Vagina (tissue), 2 donors: Measurements from ENCODE around the gene KEL. TPM values are rescaled to one million over a fixed set of nuclear protein-coding genes. Genes with fewer than 3 reads are reported as not detected.

Experiments
- DNase-seq, 2 donors: peaks; one replicate each; pipeline ENCODE4 v3.0.0-alpha.2; 2017; ENCODE audit errors: extremely low spot score in 2 of 2
- H3K27ac ChIP-seq: fragments of 200-600 bp; sonication (generic); one replicate; pipeline ENCODE4 v1.5.1; 2019
- H3K27me3 ChIP-seq: fragments of 200-600 bp; sonication (generic); one replicate; pipeline ENCODE4 v1.5.1; 2019
- H3K36me3 ChIP-seq, 2 donors: fragments of 200-600 bp; sonication (generic); one replicate each; pipeline ENCODE4 v1.5.1; 2017 to 2019
- H3K4me1 ChIP-seq: fragments of 200-600 bp; sonication (generic); one replicate; pipeline ENCODE4 v1.5.1; 2019
- H3K4me3 ChIP-seq, 2 donors: fragments of 200-600 bp; sonication (generic); 1 replicate in 1 of 2; 2 replicates in 1 of 2; pipeline ENCODE4 v1.5.1; 2016 to 2019
- H3K9me3 ChIP-seq: fragments of 200-600 bp; sonication (generic); one replicate; pipeline ENCODE4 v1.5.1; 2019
- POLR2A ChIP-seq, 2 donors: fragments of 450-650 bp; IDR thresholded peaks; one replicate each; pipeline ENCODE4 v1.6.1; 2017; ENCODE audit warnings: antibody characterized with exemption in 2 of 2, mild to moderate bottlenecking in 2 of 2, moderate library complexity in 2 of 2
- POLR2AphosphoS5 ChIP-seq, 2 donors: sonication (generic); formaldehyde crosslinking; IDR thresholded peaks; one replicate each; pipeline ENCODE4 v1.9.0; 2017; ENCODE audit warnings: antibody characterized with exemption in 2 of 2, mild to moderate bottlenecking in 2 of 2, low read depth in 1 of 2; ENCODE audit not compliant: insufficient read depth in 1 of 2
- intact Hi-C: fragments of 100-400 bp; cut with DNase I; formaldehyde crosslinking; loops from one replicate; pipeline ENCODE4 v1.15.1; 2023
- total RNA-seq: library from RNA; depleted of rRNA; stranded (reverse); fragments of >200 nt; gene quantifications from one replicate; pipeline ENCODE4 v1.2.3, GENCODE V29; 2016
- TF ChIP-seq, protein P1 (sequence below), 3 experiments: fragments of 450-650 bp in 2 of 3; fragments of 200-600 bp in 1 of 3; sonication (generic) in 1 of 3; IDR thresholded peaks; one replicate each; pipeline ENCODE4 v1.5.1; 2017 to 2019; ENCODE audit warnings: antibody characterized with exemption in 3 of 3, mild to moderate bottlenecking in 2 of 3, moderate library complexity in 2 of 3

The KEL gene
- total RNA-seq, 1 donor from 2014 or later = 2.2 TPM

DNA sequence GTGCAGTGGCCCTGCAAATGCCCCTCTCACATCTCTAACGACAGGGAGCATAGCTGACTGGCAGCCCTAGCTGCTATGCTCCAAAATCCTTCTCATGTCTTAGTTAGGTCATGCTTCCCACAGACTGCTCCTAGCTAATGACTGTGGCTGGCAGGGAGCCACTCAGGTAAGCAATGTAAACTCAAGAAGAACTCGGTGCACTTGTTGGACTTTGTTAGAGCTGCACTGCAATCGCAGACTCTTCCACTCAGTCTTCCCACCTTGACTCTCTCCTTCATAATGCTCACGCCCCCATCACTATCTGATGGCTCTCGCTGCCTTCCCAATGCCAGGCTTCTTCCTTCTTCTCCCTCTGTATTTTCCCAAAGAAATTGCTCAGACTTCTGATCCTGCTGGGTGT is 40.7 kb upstream of the KEL start:
- DNase-seq = no peak
- Histone ChIP-seq H3K9me3 (no peaks in the 10 kb centered on the region), H3K27ac (no peak overlapping the region), H3K27me3 (no peaks in the 10 kb centered on the region), H3K4me3 (peak overlapping the region in 1 of 2 donors; percentile 25), H3K4me1 (peaks cover 10% of the 10 kb centered on the region), H3K36me3 (no peaks in the 10 kb centered on the region)
- TF ChIP-seq POLR2AphosphoS5 (IDR thresholded peaks at IDR 0.05; ENCODE audit: insufficient read depth in 1 of 2, low read depth in 1 of 2) (no peak), POLR2A (IDR thresholded peaks at IDR 0.05) (no peak)
- TF ChIP-seq, protein P1, sequence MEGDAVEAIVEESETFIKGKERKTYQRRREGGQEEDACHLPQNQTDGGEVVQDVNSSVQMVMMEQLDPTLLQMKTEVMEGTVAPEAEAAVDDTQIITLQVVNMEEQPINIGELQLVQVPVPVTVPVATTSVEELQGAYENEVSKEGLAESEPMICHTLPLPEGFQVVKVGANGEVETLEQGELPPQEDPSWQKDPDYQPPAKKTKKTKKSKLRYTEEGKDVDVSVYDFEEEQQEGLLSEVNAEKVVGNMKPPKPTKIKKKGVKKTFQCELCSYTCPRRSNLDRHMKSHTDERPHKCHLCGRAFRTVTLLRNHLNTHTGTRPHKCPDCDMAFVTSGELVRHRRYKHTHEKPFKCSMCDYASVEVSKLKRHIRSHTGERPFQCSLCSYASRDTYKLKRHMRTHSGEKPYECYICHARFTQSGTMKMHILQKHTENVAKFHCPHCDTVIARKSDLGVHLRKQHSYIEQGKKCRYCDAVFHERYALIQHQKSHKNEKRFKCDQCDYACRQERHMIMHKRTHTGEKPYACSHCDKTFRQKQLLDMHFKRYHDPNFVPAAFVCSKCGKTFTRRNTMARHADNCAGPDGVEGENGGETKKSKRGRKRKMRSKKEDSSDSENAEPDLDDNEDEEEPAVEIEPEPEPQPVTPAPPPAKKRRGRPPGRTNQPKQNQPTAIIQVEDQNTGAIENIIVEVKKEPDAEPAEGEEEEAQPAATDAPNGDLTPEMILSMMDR (IDR thresholded peaks at IDR 0.05) = no peak
- intact Hi-C loops = loop anchor here (5.0 kb wide), 1 partner anchor 151 kb away; no protein-coding TSS in a partner anchor

GRCh38 chr7:143002106-143002505 is 39.9 kb upstream of the KEL start:
- Histone ChIP-seq H3K36me3 (no peaks in the 10 kb centered on the region), H3K9me3 (no peaks in the 10 kb centered on the region), H3K4me1 (peaks cover 10% of the 10 kb centered on the region), H3K4me3 (no peak overlapping the region), H3K27me3 (no peaks in the 10 kb centered on the region), H3K27ac (no peak overlapping the region)
- intact Hi-C loops = loop anchor here (5.0 kb wide), 1 partner anchor 150 kb away; no protein-coding TSS in a partner anchor
- no peak for DNase-seq
- TF ChIP-seq, protein P1 (IDR thresholded peaks at IDR 0.05) = no peak
- no peak for TF ChIP-seq POLR2AphosphoS5 (IDR thresholded peaks at IDR 0.05; ENCODE audit: insufficient read depth in 1 of 2, low read depth in 1 of 2)

DNA sequence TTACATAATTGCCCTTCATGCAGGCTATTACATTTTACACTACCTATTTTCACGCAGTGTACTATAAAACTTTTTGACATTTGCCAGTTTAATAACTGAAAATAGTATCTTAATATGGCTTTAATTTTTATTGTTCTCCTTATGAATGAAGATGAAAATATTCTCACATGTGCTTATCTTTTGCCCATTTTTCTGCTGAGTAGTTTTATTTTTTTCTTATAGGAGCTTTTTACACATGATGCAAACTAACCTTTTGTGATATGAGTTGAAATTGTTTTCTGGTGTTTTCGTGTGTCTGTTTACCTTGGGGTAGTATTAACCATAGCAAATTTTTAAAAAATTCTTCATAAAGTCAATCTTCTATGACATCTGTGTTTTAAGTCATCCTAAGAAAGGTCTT is 38.5 kb upstream of the KEL start:
- TF ChIP-seq POLR2A (IDR thresholded peaks at IDR 0.05) (no peak), POLR2AphosphoS5 (IDR thresholded peaks at IDR 0.05; ENCODE audit: insufficient read depth in 1 of 2, low read depth in 1 of 2) (no peak)
- TF ChIP-seq, protein P1 (IDR thresholded peaks at IDR 0.05) = no peak
- H3K27me3 ChIP-seq = no peaks in the 10 kb centered on the region
- H3K9me3 ChIP-seq = no peaks in the 10 kb centered on the region
- no peak overlapping the region for H3K4me3 ChIP-seq
- no peak for DNase-seq
- no peak overlapping the region for H3K27ac ChIP-seq
- H3K36me3 ChIP-seq = no peaks in the 10 kb centered on the region
- H3K4me1 ChIP-seq = peaks cover 10% of the 10 kb centered on the region
- intact Hi-C loops = loop anchor here (5.0 kb wide), 1 partner anchor 148 kb away; no protein-coding TSS in a partner anchor

- H3K36me3 ChIP-seq = no peaks in the 10 kb centered on the region
- no peak overlapping the region for H3K4me3 ChIP-seq
- no peaks in the 10 kb centered on the region for H3K27me3 ChIP-seq
- H3K27ac ChIP-seq = no peak overlapping the region
- TF ChIP-seq POLR2AphosphoS5 (IDR thresholded peaks at IDR 0.05; ENCODE audit: insufficient read depth in 1 of 2, low read depth in 1 of 2) (no peak), POLR2A (IDR thresholded peaks at IDR 0.05) (no peak)
- TF ChIP-seq, protein P1 (IDR thresholded peaks at IDR 0.05) = no peak
- intact Hi-C loops = loop anchor here (5.0 kb wide), 1 partner anchor 147 kb away; no protein-coding TSS in a partner anchor
- H3K4me1 ChIP-seq = peaks cover 10% of the 10 kb centered on the region
- H3K9me3 ChIP-seq = no peaks in the 10 kb centered on the region
- DNase-seq = no peak
Measured at GRCh38 chr7:142999793-143000192, 37.6 kb upstream of the KEL start.

GRCh38 chr7:142998966-142999365 is 36.8 kb upstream of the KEL start:
- no peak overlapping the region for H3K27ac ChIP-seq
- H3K27me3 ChIP-seq = no peaks in the 10 kb centered on the region
- no peak for DNase-seq
- H3K4me3 ChIP-seq = no peak overlapping the region
- H3K36me3 ChIP-seq = no peaks in the 10 kb centered on the region
- H3K4me1 ChIP-seq = peaks cover 10% of the 10 kb centered on the region
- TF ChIP-seq POLR2A (IDR thresholded peaks at IDR 0.05) = no peak
- TF ChIP-seq, protein P1 (IDR thresholded peaks at IDR 0.05) = no peak
- no peak for TF ChIP-seq POLR2AphosphoS5 (IDR thresholded peaks at IDR 0.05; ENCODE audit: insufficient read depth in 1 of 2, low read depth in 1 of 2)
- intact Hi-C loops = no loop called here
- H3K9me3 ChIP-seq = no peaks in the 10 kb centered on the region
